HEK293T (cell line): ENCODE data around the gene IFT25.
A peak's percentile ranks its signal among the peaks of the same experiment; 100 is the strongest.

ENCODE experiments used
- CTCF ChIA-PET: fragments of 350-600 bp; formaldehyde crosslinking; extraction: SDS; loops from one replicate; lab custom pipeline; 2021; ENCODE audit warnings: antibody characterized with exemption, inconsistent platforms; lab: Yijun Ruan, JAX
- POLR2A ChIA-PET: fragments of 350-600 bp; formaldehyde crosslinking; extraction: SDS; loops from one replicate; lab custom pipeline; 2020; ENCODE audit warnings: antibody characterized with exemption, inconsistent platforms; lab: Yijun Ruan, JAX
- DNase-seq: peaks from one replicate; pipeline ENCODE4 v3.0.0; 2012; ENCODE audit warnings: mixed read lengths; ENCODE audit errors: extremely low spot score
- ARNT ChIP-seq: fragments of 450-650 bp; IDR thresholded peaks from 2 replicates; pipeline ENCODE4 v1.6.1; 2017; ENCODE audit warnings: mild to moderate bottlenecking
- BHLHE40 ChIP-seq: fragments of 450-650 bp; IDR thresholded peaks from 2 replicates; pipeline ENCODE4 v1.6.1; 2016; ENCODE audit warnings: mild to moderate bottlenecking, moderate library complexity, borderline replicate concordance
- CTBP1 ChIP-seq: fragments of 450-650 bp; IDR thresholded peaks from 2 replicates; pipeline ENCODE4 v1.6.1; 2016; ENCODE audit warnings: borderline replicate concordance
- ELF4 ChIP-seq: fragments of 450-650 bp; IDR thresholded peaks from 2 replicates; pipeline ENCODE4 v1.6.1; 2017; ENCODE audit warnings: antibody characterized with exemption
- FOXA1 ChIP-seq: fragments of 450-650 bp; IDR thresholded peaks from 2 replicates; pipeline ENCODE4 v1.6.1; 2016; ENCODE audit warnings: mild to moderate bottlenecking
- FOXK2 ChIP-seq: fragments of 450-650 bp; IDR thresholded peaks from 2 replicates; pipeline ENCODE4 v1.6.1; 2016; ENCODE audit warnings: mild to moderate bottlenecking
- FOXM1 ChIP-seq: fragments of 450-650 bp; IDR thresholded peaks from 2 replicates; pipeline ENCODE4 v1.6.1; 2017; ENCODE audit warnings: mild to moderate bottlenecking, borderline replicate concordance
- HDGF ChIP-seq: fragments of 450-650 bp; IDR thresholded peaks from 2 replicates; pipeline ENCODE4 v1.6.1; 2017; ENCODE audit warnings: antibody characterized with exemption, borderline replicate concordance
- L3MBTL2 ChIP-seq: fragments of 450-650 bp; conservative IDR thresholded peaks from 2 replicates; pipeline ENCODE4 v1.6.1; 2016; ENCODE audit warnings: mild to moderate bottlenecking
- LEF1 ChIP-seq: fragments of 450-650 bp; IDR thresholded peaks from 2 replicates; pipeline ENCODE4 v1.6.1; 2017; ENCODE audit warnings: mild to moderate bottlenecking, borderline replicate concordance
- NFRKB ChIP-seq: fragments of 450-650 bp; IDR thresholded peaks from 2 replicates; pipeline ENCODE4 v1.6.1; 2016; ENCODE audit warnings: mild to moderate bottlenecking, moderate library complexity
- PKNOX1 ChIP-seq: fragments of 450-650 bp; IDR thresholded peaks from 2 replicates; pipeline ENCODE4 v1.6.1; 2016
- SP1 ChIP-seq: fragments of 450-650 bp; IDR thresholded peaks from 2 replicates; pipeline ENCODE4 v1.6.1; 2017
- SUZ12 ChIP-seq: fragments of 450-650 bp; IDR thresholded peaks from 2 replicates; pipeline ENCODE4 v1.6.1; 2016; ENCODE audit warnings: mild to moderate bottlenecking
- TARDBP ChIP-seq: fragments of 450-650 bp; IDR thresholded peaks from 2 replicates; pipeline ENCODE4 v1.6.1; 2016
- ZNF384 ChIP-seq: fragments of 450-650 bp; IDR thresholded peaks from 2 replicates; pipeline ENCODE4 v1.6.1; 2016

IFT25 gene

GRCh38 chr1:53947172-53947907 is 1.8 kb upstream of the IFT25 start:
- ChIA-PET CTCF (interaction anchor here (0.6 to 2.7 kb wide), 7 partner anchors 12 to 1358 kb away, joined by 3 to 20 read pairs (median 4); no protein-coding TSS in a partner anchor), POLR2A (interaction anchor here (0.7 kb wide), 1 partner anchor 9 kb away, joined by 3 read pairs; no protein-coding TSS in a partner anchor)
- TF ChIP-seq TARDBP (no peak), SP1 (no peak), HDGF (no peak), FOXK2 (no peak), ELF4 (no peak), CTBP1 (no peak), SUZ12 (no peak), NFRKB (no peak), ARNT (no peak), PKNOX1 (no peak), LEF1 (no peak)
- no peak for DNase-seq

GRCh38 chr1:53946252-53947171 is 1.0 kb upstream of the IFT25 start, which contains the start of gene LRRC42:
Gene LRRC42 (plus strand): TSS chr1:53946350. CDS start chr1:53952000, 5,650 bp downstream.
- DNase-seq = peak; percentile 95
- TF ChIP-seq ARNT = no peak
- no peak for TF ChIP-seq TARDBP
- no peak for TF ChIP-seq LEF1
- TF ChIP-seq SP1 = no peak
- TF ChIP-seq FOXA1 = no peak
- no peak for TF ChIP-seq PKNOX1
- TF ChIP-seq BHLHE40 = no peak
- no peak for TF ChIP-seq FOXK2
- POLR2A ChIA-PET = interaction anchor here (0.8 to 1.9 kb wide), 11 partner anchors 13 to 111 kb away, joined by 3 to 5 read pairs (median 4); no protein-coding TSS in a partner anchor
- CTCF ChIA-PET = interaction anchor here (0.7 to 2.7 kb wide), 4 partner anchors 13 to 1359 kb away, joined by 4 to 20 read pairs (median 14); no protein-coding TSS in a partner anchor

GRCh38 chr1:53945183-53945432 is 391 bp downstream of the IFT25 start:
- TF ChIP-seq L3MBTL2 = peak; percentile 33; the same call in 1 of the 2 replicates
- TF ChIP-seq SUZ12 = no peak
- ChIA-PET CTCF (interaction anchor here (0.8 to 1.0 kb wide), 2 partner anchors 66 to 84 kb away, joined by 4 to 10 read pairs; no protein-coding TSS in a partner anchor), POLR2A (interaction anchor here (0.9 to 1.9 kb wide), 6 partner anchors 14 to 108 kb away, joined by 3 to 4 read pairs (median 4); partner anchors contain the start of genes TCEANC2 and TMEM59)
- DNase-seq = no peak

- no peak for DNase-seq
- TF ChIP-seq HDGF (no peak), ARNT (no peak), CTBP1 (no peak), LEF1 (no peak), ELF4 (no peak), FOXK2 (no peak), SUZ12 (no peak), PKNOX1 (no peak), TARDBP (no peak), SP1 (no peak), FOXM1 (no peak), BHLHE40 (no peak), L3MBTL2 (no peak), ZNF384 (no peak), FOXA1 (no peak), NFRKB (no peak)
- ChIA-PET POLR2A (interaction anchor here (0.9 to 1.9 kb wide), 6 partner anchors 15 to 109 kb away, joined by 3 to 4 read pairs (median 4); partner anchors contain the start of genes TCEANC2 and TMEM59), CTCF (interaction anchor here (1.0 kb wide), 1 partner anchor 84 kb away, joined by 10 read pairs; no protein-coding TSS in a partner anchor)
Observed at GRCh38 chr1:53944469-53945182, 873 bp downstream of the IFT25 start.

DNA sequence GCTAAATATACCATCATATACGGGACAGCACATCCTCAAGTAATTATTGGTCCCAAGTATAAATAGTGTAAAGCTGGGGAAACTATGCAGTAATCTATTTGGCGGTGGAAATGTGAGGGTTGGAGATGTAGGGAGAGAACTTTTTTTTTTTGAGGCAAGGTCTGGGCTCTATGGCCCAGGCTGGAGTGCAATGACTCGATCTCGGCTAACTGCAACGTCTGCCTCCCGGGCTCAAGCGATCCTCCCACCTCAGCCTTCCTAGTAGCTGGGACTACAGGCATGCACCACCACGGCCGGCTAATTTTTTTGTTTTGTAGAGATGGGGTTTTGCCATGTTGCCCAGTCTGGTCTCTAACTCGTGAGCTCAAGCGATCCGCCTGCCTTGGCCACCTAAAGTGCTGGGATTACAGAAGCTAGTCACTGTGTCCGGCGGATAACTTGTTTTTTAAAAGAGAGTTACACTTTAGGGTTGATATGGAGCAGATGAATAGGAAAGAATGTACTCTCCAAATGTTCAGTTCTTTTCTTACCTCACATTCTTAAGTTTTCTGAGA is 1.9 kb downstream of the IFT25 start:
- ChIA-PET CTCF (no interaction called here), POLR2A (no interaction called here)
- DNase-seq = no peak
- TF ChIP-seq CTBP1 = no peak
- TF ChIP-seq ARNT = no peak
- no peak for TF ChIP-seq L3MBTL2
- no peak for TF ChIP-seq TARDBP
- no peak for TF ChIP-seq SP1
- no peak for TF ChIP-seq ZNF384
- TF ChIP-seq HDGF = no peak
- TF ChIP-seq LEF1 = no peak
- no peak for TF ChIP-seq FOXK2
- no peak for TF ChIP-seq FOXA1
- no peak for TF ChIP-seq NFRKB
- no peak for TF ChIP-seq PKNOX1
- no peak for TF ChIP-seq SUZ12
